HUES48 (cell line): ENCODE measurements around the gene FUOM.
A peak's percentile ranks its signal among the peaks of the same experiment; 100 is the strongest.
"Not testable (repeated sequence)": the region's sequence is repeated elsewhere in the genome, so short reads cannot be mapped to it uniquely, and the experiment has no call there.

Experiments
- H3K27ac ChIP-seq: one replicate; pipeline ENCODE4 v1.7.0; 2013; ENCODE audit warnings: low read depth, low read length, inconsistent platforms
- H3K27me3 ChIP-seq: 2 replicates; pipeline ENCODE4 v1.6.1; 2013; ENCODE audit warnings: mild to moderate bottlenecking, low read length; ENCODE audit not compliant: control insufficient read depth, insufficient read depth
- H3K36me3 ChIP-seq: 2 replicates; pipeline ENCODE4 v1.6.1; 2013; ENCODE audit warnings: low read length; ENCODE audit not compliant: control insufficient read depth, insufficient read depth
- H3K4me1 ChIP-seq: 2 replicates; pipeline ENCODE4 v1.6.1; 2013; ENCODE audit warnings: mild to moderate bottlenecking, low read length; ENCODE audit not compliant: control insufficient read depth, insufficient read depth
- H3K4me3 ChIP-seq: 2 replicates; pipeline ENCODE4 v1.5.1; 2013; ENCODE audit warnings: mild to moderate bottlenecking, low read depth, low read length
- H3K9ac ChIP-seq: 2 replicates; pipeline ENCODE4 v1.6.1; 2013; ENCODE audit warnings: mild to moderate bottlenecking, low read depth, low read length, moderate library complexity
- H3K9me3 ChIP-seq: 2 replicates; pipeline ENCODE4 v1.6.1; 2013; ENCODE audit warnings: low read length; ENCODE audit not compliant: control insufficient read depth, insufficient read depth

FUOM gene

DNA sequence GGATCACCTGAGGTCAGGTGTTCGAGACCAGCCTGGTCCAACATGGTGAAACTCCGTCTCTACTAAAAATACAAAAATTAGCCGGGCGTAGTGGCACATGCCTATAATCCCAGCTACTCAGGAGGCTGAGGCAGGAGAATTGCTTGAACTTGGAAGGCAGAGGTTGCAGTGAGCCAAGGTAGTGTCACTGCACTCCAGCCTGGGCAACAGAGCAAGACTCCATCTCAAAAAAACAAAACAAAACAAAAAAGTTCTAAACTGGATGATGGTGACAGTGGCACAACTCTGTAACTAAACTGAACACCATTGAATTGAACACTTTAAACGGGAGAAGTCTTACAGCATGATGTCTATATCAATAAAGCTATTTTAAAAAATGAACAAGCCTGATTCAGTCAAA is 18.4 kb upstream of the FUOM start:
- H3K4me1 ChIP-seq, result not testable (repeated sequence)

DNA sequence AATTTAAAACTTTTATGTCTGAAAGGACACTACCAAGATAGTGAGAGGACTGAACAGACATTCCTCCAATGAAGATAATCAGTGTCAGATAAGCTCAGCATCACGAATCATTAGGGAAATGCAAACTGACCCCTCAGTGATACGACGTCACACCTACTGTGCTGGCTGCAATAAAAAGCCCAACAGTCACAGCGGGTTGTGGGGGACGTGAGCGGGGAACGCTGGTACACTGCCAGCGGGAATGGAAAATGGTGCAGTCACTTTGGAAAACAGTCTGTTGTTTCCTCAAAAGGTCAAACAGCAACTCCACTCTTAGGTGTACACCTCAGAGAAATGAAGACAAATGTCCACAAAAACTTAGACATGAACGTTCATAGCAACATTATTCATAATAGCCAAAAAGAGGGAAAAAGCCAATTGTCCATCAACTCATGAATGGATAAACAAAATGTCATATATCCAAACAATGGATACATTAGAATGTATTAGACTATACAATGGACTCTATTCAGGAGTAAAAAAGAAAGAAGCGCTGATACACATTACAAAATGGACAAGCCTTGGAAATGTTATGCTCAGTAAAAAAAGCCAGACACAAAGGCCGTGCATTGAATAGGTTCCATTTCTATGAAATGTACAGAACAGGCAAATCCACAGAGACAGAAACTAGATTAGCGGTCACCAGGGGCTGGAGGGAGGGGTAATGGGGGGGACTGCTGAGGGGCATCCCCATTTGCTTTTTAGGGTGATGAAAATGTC is 17.7 kb upstream of the FUOM start:
- Histone ChIP-seq H3K27me3 (peaks cover 54% of the 10 kb centered on the region), H3K4me3 (no peak overlapping the region)

More for the DNA sequence above, 18.4 kb upstream of the FUOM start:
- H3K36me3 ChIP-seq, H3K27ac ChIP-seq, H3K4me3 ChIP-seq, H3K9me3 ChIP-seq, H3K9ac ChIP-seq: not testable (repeated sequence)
- H3K27me3 ChIP-seq, result peaks cover 54% of the 10 kb centered on the region

DNA sequence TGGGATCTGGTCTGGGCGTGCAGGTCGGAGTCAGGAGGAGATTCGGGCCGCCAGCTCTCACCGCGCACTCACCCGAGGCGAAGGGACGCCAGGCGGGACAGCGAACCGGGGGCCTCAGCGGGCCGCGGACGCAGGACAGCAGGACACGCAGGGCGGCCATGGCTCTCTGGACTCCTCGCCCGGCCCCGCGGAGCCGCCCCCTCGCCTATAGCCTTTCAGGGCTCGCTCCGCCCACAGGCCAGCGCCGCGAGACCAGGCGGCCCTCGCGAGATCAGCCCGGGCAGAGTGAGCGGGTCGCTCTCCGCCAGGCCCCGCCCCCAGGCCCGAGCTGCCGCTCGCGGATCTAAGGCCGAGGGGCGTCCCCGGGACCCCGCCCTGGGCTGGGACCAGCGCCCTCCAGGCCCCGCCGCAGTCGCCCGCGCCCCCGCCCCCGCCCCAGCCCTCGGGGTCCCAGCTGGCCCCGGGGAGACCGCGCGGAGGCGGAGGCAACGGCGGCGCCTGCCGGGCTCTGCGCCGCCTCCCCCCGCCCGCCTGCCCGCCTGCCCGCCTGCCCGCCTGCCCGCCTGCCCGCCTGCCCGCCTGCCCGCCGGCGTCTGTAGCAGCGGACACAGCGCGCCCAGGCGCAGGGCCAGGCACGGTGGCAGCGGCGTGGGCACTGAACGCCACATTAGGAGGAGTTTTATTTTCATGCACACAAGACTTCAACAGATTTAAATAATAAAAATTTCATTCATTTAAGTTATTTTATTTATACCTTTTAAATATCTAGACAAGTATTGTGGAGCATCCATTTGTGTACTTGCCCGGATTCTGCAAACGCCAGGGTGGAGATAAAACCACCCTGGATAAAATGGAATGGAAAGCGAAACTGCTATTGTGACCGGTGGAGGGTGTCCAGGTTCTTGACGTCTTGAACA is 15.6 kb upstream of the FUOM start, which contains the start of gene ECHS1:
Gene ECHS1, minus strand, starts transcription at position 181 of the 917 bp plus-strand sequence. Its CDS starts 21 bp downstream, at position 160.
- Histone ChIP-seq H3K9me3 (no peaks in the 10 kb centered on the region), H3K9ac (no peak within 1 kb of the TSS; the same call in 1 of the 2 replicates), H3K4me3 (peak within 1 kb of the TSS; percentile 86), H3K27me3 (peaks cover 42% of the 10 kb centered on the region), H3K4me1 (no peaks in the 10 kb centered on the region), H3K27ac (no peak within 1 kb of the TSS), H3K36me3 (peaks cover 24% of the 10 kb centered on the region)

More for the DNA sequence above, 17.7 kb upstream of the FUOM start:
- Histone ChIP-seq H3K4me1 (no peaks in the 10 kb centered on the region), H3K9me3 (no peaks in the 10 kb centered on the region), H3K27ac (no peak overlapping the region), H3K36me3 (peaks cover 3% of the 10 kb centered on the region), H3K9ac (no peak overlapping the region)

DNA sequence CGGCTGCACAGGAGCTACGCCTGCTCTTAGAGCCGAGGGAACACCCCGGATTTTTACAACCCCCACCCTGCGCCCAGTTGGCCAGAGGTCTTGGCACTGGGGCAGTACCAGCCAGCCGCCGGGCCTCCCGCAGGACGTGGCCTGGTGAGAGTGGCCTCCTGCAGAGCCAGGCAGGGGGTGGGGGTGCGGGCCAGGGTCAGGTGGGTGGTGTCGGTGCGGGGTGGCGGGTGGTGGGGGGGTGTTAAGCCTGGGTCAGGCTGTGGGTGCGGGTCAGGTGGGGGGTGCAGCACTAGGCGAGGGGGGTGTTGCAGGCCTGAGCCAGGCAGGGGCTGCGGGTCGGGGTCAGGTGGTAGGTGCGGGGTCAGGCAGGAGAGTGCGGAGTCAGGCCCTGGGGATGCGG is 14.7 kb upstream of the FUOM start:
- Histone ChIP-seq H3K27ac (no peak overlapping the region), H3K9me3 (no peaks in the 10 kb centered on the region), H3K9ac (no peak overlapping the region)

DNA sequence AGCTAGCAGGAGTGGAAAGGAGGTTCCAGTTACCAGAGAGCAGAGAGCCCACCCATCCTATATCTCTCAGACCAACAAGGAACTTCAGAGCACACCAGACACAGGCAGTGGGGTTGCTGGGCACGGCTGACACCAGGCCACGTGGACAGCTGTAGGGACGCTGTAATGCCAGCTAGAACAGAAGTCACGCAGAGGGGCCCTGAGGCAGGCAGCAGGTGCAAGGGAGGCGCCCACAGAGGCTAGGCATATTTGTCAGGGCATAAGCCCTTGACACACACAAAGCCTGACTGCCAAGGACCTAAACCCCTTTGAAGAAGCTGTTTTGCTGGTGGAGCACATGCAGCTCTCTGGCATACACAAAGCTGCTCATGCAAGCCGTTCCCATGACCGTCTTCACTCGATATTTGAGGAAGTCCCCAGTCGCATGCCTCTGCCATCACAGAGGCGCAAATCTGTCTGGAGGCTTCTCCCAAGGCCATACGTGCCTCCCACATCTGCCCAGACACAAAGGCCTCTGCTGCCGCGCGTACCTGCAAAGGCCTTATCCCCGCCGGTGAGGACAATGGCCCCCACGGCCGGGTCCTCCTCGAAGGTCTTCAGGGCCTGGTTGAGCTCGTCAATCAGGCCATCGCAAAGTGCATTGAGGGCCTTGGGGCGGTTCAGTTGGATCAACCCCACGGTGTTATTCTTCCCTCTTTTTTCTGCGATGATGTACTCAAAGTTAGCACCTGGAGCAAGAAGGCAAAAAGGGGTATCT is 12.4 kb upstream of the FUOM start:
- no peaks in the 10 kb centered on the region for H3K9me3 ChIP-seq
- no peaks in the 10 kb centered on the region for H3K4me1 ChIP-seq
- peaks cover 11% of the 10 kb centered on the region for H3K27me3 ChIP-seq
- peaks cover 48% of the 10 kb centered on the region for H3K36me3 ChIP-seq
- no peak overlapping the region for H3K27ac ChIP-seq
- no peak overlapping the region for H3K4me3 ChIP-seq
- no peak overlapping the region for H3K9ac ChIP-seq

More for the DNA sequence above, 14.7 kb upstream of the FUOM start:
- H3K27me3 ChIP-seq, result peaks cover 33% of the 10 kb centered on the region
- no peaks in the 10 kb centered on the region for H3K4me1 ChIP-seq
- H3K4me3 ChIP-seq, result peak overlapping the region; percentile 41; the same call in 1 of the 2 replicates
- H3K36me3 ChIP-seq, result peaks cover 29% of the 10 kb centered on the region

DNA sequence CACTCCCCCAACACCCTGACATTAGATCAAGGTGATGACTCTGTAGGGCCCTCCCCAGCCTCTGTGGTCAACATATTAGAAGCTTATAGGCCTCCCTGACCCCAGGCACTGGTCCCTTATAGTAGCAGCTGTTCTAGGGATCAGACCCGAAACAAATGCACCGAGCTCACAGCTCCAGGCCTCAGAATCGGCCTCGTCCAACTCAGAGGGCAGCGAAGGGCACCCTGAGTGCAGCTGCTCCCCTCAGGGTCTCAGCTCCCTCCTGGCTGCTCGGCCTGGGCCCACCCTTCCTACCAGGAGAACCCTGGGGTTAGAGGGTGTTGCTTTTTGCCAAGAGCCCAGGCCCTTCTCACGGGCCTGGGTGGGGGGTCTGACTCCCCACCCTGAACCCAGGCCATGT is 10.3 kb upstream of the FUOM start:
- H3K4me3 ChIP-seq, result no peak overlapping the region
- no peak overlapping the region for H3K9ac ChIP-seq
- peaks cover 66% of the 10 kb centered on the region for H3K36me3 ChIP-seq
- no peaks in the 10 kb centered on the region for H3K4me1 ChIP-seq
- no peaks in the 10 kb centered on the region for H3K27me3 ChIP-seq
- no peak overlapping the region for H3K27ac ChIP-seq
- H3K9me3 ChIP-seq, result no peaks in the 10 kb centered on the region

DNA sequence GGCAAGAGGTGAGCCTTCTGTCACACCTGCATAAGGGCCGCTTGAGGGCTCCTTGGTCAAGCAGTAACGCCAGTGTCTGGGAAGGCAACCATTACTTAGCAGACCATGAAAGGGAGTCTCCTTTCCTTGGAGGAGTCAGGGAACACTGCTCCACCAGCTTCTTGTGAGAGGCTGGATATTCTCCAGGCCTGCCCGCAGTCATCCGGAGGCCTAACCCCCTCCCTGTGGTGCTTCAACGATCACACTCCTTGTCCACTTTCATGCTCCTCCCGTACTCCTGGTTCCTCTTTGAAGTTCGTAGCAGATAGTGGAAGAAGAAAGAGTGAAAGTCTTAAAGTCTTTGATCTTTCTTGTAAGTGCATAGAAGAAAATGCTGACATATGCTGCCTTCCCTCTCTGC is 9.6 kb upstream of the FUOM start:
- H3K27me3 ChIP-seq, H3K4me3 ChIP-seq, H3K27ac ChIP-seq, H3K4me1 ChIP-seq, H3K9me3 ChIP-seq, H3K9ac ChIP-seq: not testable (repeated sequence)
- H3K36me3 ChIP-seq, result peaks cover 73% of the 10 kb centered on the region

DNA sequence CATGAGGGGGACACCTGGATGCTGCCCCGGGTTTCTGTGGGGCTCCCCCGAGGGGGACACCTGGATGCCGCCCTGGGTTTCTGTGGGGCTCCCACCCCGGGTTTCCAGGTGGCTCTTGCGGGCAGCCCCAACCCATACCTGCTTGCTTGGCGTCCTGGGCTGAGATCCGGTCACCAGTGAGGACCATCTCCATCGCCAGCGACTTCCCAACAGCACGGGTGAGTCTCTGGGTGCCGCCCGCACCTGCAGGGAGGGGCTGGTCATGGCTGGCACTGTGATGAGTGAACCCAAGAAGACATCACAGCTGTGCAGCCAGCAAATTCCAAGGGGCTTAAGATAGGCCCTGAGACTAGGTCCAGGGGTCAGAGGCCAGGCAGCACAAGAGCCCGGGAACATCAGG is 8.9 kb upstream of the FUOM start:
- H3K36me3 ChIP-seq, result peaks cover 80% of the 10 kb centered on the region
- no peaks in the 10 kb centered on the region for H3K4me1 ChIP-seq
- no peak overlapping the region for H3K27ac ChIP-seq

DNA sequence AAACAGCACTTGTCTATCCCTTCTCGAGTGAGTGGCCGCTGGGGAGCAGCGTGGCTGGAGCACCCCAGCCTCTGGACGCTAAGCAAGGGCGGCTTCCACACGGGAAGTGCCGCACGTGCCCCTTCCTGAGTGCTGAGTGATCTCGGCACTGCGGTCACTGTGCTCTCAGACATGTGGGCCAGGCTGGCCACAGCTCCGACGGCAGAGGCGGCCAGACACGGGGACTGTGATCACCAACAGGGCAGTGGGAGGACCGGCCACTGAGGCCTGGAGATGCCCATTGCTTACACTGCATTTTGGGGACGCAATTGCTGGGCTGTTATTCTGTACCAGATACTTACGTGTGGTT is 8.3 kb upstream of the FUOM start:
- Histone ChIP-seq H3K9me3 (no peaks in the 10 kb centered on the region), H3K36me3 (peaks cover 81% of the 10 kb centered on the region), H3K27ac (no peak overlapping the region), H3K4me1 (no peaks in the 10 kb centered on the region), H3K9ac (no peak overlapping the region), H3K4me3 (no peak overlapping the region), H3K27me3 (no peaks in the 10 kb centered on the region)

More for the DNA sequence above, 8.9 kb upstream of the FUOM start:
- H3K4me3 ChIP-seq, result no peak overlapping the region
- no peak overlapping the region for H3K9ac ChIP-seq
- H3K9me3 ChIP-seq, result no peaks in the 10 kb centered on the region
- no peaks in the 10 kb centered on the region for H3K27me3 ChIP-seq

DNA sequence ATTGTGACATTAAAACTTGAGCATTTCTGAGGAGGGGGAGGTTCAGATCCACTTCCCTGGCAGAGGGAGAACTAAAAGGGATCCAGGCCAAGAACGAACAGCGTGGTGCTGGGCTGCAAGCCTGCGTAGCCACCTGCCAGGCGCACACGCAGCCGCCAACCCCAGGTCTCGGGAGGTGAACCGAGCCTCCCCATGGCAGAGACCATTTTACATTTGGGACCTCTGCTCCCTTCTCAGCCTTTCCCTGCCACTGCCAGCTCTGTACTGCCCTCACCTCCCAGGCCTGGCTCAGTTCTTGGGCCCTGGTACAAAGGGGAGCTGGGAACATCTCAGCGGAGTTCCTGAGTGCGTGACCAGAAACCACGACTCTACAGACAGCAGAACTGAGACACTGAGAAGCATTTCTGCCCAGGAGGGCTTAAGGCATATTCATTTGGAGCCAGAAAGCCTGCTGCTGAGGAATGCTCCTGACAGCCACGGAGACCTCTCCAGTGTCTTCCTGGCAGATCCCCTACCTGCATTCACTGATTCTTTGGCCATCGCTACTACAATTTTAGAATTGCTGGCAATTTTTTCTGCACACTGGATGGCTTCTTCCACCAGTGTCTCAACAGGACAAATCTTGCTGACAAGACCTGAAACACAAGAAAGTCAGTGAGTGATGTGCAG is 7.8 kb upstream of the FUOM start:
- no peaks in the 10 kb centered on the region for H3K9me3 ChIP-seq
- H3K4me1 ChIP-seq, result no peaks in the 10 kb centered on the region
- H3K27me3 ChIP-seq, result no peaks in the 10 kb centered on the region
- H3K4me3 ChIP-seq, result no peak overlapping the region
- H3K36me3 ChIP-seq, result peaks cover 79% of the 10 kb centered on the region
- no peak overlapping the region for H3K27ac ChIP-seq
- no peak overlapping the region for H3K9ac ChIP-seq
